CD14-positive monocyte (primary cell): ENCODE measurements around the gene LYVE1. TPM values are rescaled to one million over a fixed set of nuclear protein-coding genes. Genes with fewer than 3 reads are reported as not detected.

Experiments used
- DNase-seq, 3 donors: peaks; one replicate each; pipeline ENCODE4 v3.0.0-alpha.2; 2011 to 2022
- H2AFZ ChIP-seq: 2 replicates; pipeline ENCODE4 v1.6.0; 2012; ENCODE audit warnings: mild to moderate bottlenecking, low read depth, low read length, inconsistent platforms; ENCODE audit not compliant: insufficient read depth, poor library complexity, severe bottlenecking
- H3K27ac ChIP-seq, 2 donors: 1 replicate in 1 of 2; 2 replicates in 1 of 2; pipeline ENCODE4 v1.5.1; 2012 to 2013; ENCODE audit warnings: low read length in 2 of 2, control low read depth in 1 of 2, inconsistent platforms in 1 of 2, low read depth in 1 of 2, mild to moderate bottlenecking in 1 of 2
- H3K27me3 ChIP-seq, 2 donors: one replicate each; pipeline versions ENCODE4 v1.6.0 to v1.6.1; 2011 to 2013; ENCODE audit warnings: low read length in 2 of 2; ENCODE audit not compliant: control insufficient read depth in 2 of 2, insufficient read depth in 2 of 2
- H3K36me3 ChIP-seq, 2 donors: replicated peaks in 1 of 2; 1 replicate in 1 of 2; 2 replicates in 1 of 2; pipeline versions ENCODE4 v1.5.1 to v1.6.1; 2012 to 2013; ENCODE audit warnings: low read length in 2 of 2, control low read depth in 1 of 2, inconsistent platforms in 1 of 2, mild to moderate bottlenecking in 1 of 2; ENCODE audit not compliant: insufficient read depth in 2 of 2, control insufficient read depth in 1 of 2
- H3K4me1 ChIP-seq, 2 donors: 1 replicate in 1 of 2; 2 replicates in 1 of 2; pipeline versions ENCODE4 v1.5.1 to v1.6.1; 2012 to 2013; ENCODE audit warnings: low read length in 2 of 2, control low read depth in 1 of 2, inconsistent platforms in 1 of 2, mild to moderate bottlenecking in 1 of 2, moderate library complexity in 1 of 2; ENCODE audit not compliant: insufficient read depth in 2 of 2, control insufficient read depth in 1 of 2
- H3K4me2 ChIP-seq: replicated peaks from 2 replicates; pipeline ENCODE3; 2012; ENCODE audit warnings: low read length, moderate library complexity, mild to moderate bottlenecking; ENCODE audit not compliant: poor library complexity, severe bottlenecking; ENCODE audit errors: extremely low read depth
- H3K4me3 ChIP-seq, 3 experiments: fragments of 200-600 bp in 1 of 3; sonication (generic) in 1 of 3; replicated peaks in 1 of 3; 1 replicate in 2 of 3; 2 replicates in 1 of 3; pipeline ENCODE4 v1.5.1; 2011 to 2013; ENCODE audit warnings: low read length in 3 of 3, mild to moderate bottlenecking in 3 of 3, control low read depth in 2 of 3, low read depth in 2 of 3, inconsistent platforms in 1 of 3, moderate library complexity in 1 of 3
- H3K79me2 ChIP-seq: 2 replicates; pipeline ENCODE4 v1.6.0; 2012; ENCODE audit warnings: mild to moderate bottlenecking, control low read depth, inconsistent platforms, low read length, moderate library complexity; ENCODE audit not compliant: insufficient read depth
- H3K9ac ChIP-seq: 2 replicates; pipeline ENCODE4 v1.6.0; 2017; ENCODE audit warnings: low read length, mild to moderate bottlenecking; ENCODE audit not compliant: insufficient read depth, poor library complexity, severe bottlenecking
- H3K9me3 ChIP-seq, 2 donors: replicated peaks in 1 of 2; 1 replicate in 1 of 2; 2 replicates in 1 of 2; pipeline versions ENCODE4 v1.5.1 to v1.6.1; 2012 to 2013; ENCODE audit warnings: low read length in 2 of 2, control low read depth in 1 of 2; ENCODE audit not compliant: control insufficient read depth in 1 of 2, insufficient read depth in 1 of 2
- H4K20me1 ChIP-seq: 2 replicates; pipeline ENCODE4 v1.6.0; 2012; ENCODE audit warnings: mild to moderate bottlenecking, low read length, control low read depth, moderate library complexity; ENCODE audit not compliant: insufficient read depth
- H3K27ac Mint-ChIP-seq, 7 donors: one replicate each; pipeline ENCODE4 v1.8.0; 2020; ENCODE audit warnings: mild to moderate bottlenecking in 7 of 7, mixed read lengths in 7 of 7, moderate library complexity in 6 of 7, inconsistent platforms in 2 of 7
- H3K27me3 Mint-ChIP-seq, 3 donors: one replicate each; pipeline ENCODE4 v1.8.0; 2021 to 2022; ENCODE audit warnings: low read depth in 3 of 3, mild to moderate bottlenecking in 3 of 3, mixed read lengths in 3 of 3, moderate library complexity in 3 of 3, inconsistent platforms in 1 of 3
- H3K36me3 Mint-ChIP-seq, 2 donors: one replicate each; pipeline ENCODE4 v1.8.0; 2020; ENCODE audit warnings: mixed read lengths in 2 of 2, inconsistent platforms in 1 of 2, mild to moderate bottlenecking in 1 of 2
- H3K4me1 Mint-ChIP-seq: one replicate; pipeline ENCODE4 v1.8.0; 2020; ENCODE audit warnings: mild to moderate bottlenecking, mixed read lengths
- H3K4me3 Mint-ChIP-seq, 2 donors: one replicate each; pipeline ENCODE4 v1.8.0; 2020; ENCODE audit warnings: mild to moderate bottlenecking in 2 of 2, mixed read lengths in 2 of 2, moderate library complexity in 1 of 2
- H3K9me3 Mint-ChIP-seq, 7 donors: one replicate each; pipeline ENCODE4 v1.8.0; 2020 to 2022; ENCODE audit warnings: mixed read lengths in 7 of 7, mild to moderate bottlenecking in 6 of 7, moderate library complexity in 6 of 7, inconsistent platforms in 2 of 7
- CTCF ChIP-seq: fragments of 200-600 bp; IDR thresholded peaks from one replicate; pipeline ENCODE4 v1.8.0; 2022; ENCODE audit warnings: antibody characterized with exemption, mild to moderate bottlenecking
- WGBS: methylation state at CpG from one replicate; pipeline ENCODE4 v1.1.5; 2013; ENCODE audit warnings: missing lambda C conversion rate; ENCODE audit not compliant: insufficient coverage; 5-methylcytosine and 5-hydroxymethylcytosine counted together
- intact Hi-C, 2 donors: fragments of 100-400 bp; cut with micrococcal nuclease; formaldehyde crosslinking; loops; one replicate each; pipeline versions ENCODE4 v1.15.0 to v1.15.1; 2023
- polyA plus RNA-seq, 3 donors: library from polyadenylated mRNA; depleted of rRNA in 1 of 3; unstranded in 2 of 3; stranded (reverse) in 1 of 3; fragments of 300-500 nt in 2 of 3; fragments of >200 nt in 1 of 3; fragmentation: Illumina TruSeq in 2 of 3; gene quantifications; 1 replicate in 2 of 3; 2 replicates in 1 of 3; pipeline ENCODE4 v1.2.3, GENCODE V29; 2012 to 2021

Gene LYVE1
- polyA plus RNA-seq, 3 donors, result 0.07 to 0.31 TPM; not detected in 1

- H3K4me1 ChIP-seq, result peaks cover 59 to 60% of the 10 kb centered on the region in 2 donors
- H2AFZ ChIP-seq, result no peak overlapping the region
- Mint-ChIP-seq H3K27ac (peak overlapping the region; percentile 76 to 97 (median 92)), H3K4me1 (peaks cover 59% of the 10 kb centered on the region), H3K27me3 (peaks cover 2 to 3% (median 2%) of the 10 kb centered on the region in 3 donors), H3K9me3 (peaks cover 0 to 3% (median 0%) of the 10 kb centered on the region in 7 donors), H3K36me3 (peaks cover 20 to 23% of the 10 kb centered on the region in 2 donors), H3K4me3 (peak overlapping the region; percentile 35 to 46)
- peak overlapping the region; percentile 60 to 81 for H3K27ac ChIP-seq
- H3K4me2 ChIP-seq, result peak overlapping the region; percentile 61
- H3K9me3 ChIP-seq, result no peaks in the 10 kb centered on the region
- H4K20me1 ChIP-seq, result no peaks in the 10 kb centered on the region
- DNase-seq, result peak; percentile 94 to 99 (median 97)
- WGBS, result 0% methylated on average over 4 of the region's 4 CpGs
- H3K36me3 ChIP-seq, result peaks cover 0 to under 1% of the 10 kb centered on the region in 2 donors
- no peak overlapping the region for H3K9ac ChIP-seq
- H3K27me3 ChIP-seq, result no peaks in the 10 kb centered on the region
- H3K79me2 ChIP-seq, result no peaks in the 10 kb centered on the region
- TF ChIP-seq CTCF, result no peak
- H3K4me3 ChIP-seq, result peak overlapping the region in 1 of 3 experiments; percentile 59
- intact Hi-C loops, result loop anchor here (5.0 kb wide), 2 partner anchors 39 to 41 kb away; partner anchors contain the start of gene RNF141 (in 1 of the 2)
Measured at GRCh38 chr11:10581481-10582019, 13.1 kb upstream of the LYVE1 start.

GRCh38 chr11:10580623-10581022 is 12.2 kb upstream of the LYVE1 start:
- Mint-ChIP-seq H3K36me3 (peaks cover 27 to 31% of the 10 kb centered on the region in 2 donors), H3K4me1 (peaks cover 59% of the 10 kb centered on the region), H3K27ac (peak overlapping the region; percentile 76 to 97 (median 92)), H3K9me3 (peaks cover 0 to 3% (median 0%) of the 10 kb centered on the region in 7 donors), H3K4me3 (no peak overlapping the region), H3K27me3 (peaks cover 2 to 5% (median 3%) of the 10 kb centered on the region in 3 donors)
- TF ChIP-seq CTCF, result no peak
- DNase-seq, result peak in 1 of 3 donors; percentile 22
- peaks cover 59 to 60% of the 10 kb centered on the region in 2 donors for H3K4me1 ChIP-seq
- peak overlapping the region; percentile 60 to 81 for H3K27ac ChIP-seq
- no peaks in the 10 kb centered on the region for H4K20me1 ChIP-seq
- peak overlapping the region; percentile 61 for H3K4me2 ChIP-seq
- peaks cover 6 to 10% of the 10 kb centered on the region in 2 donors for H3K36me3 ChIP-seq
- 82% methylated on average over 2 of the region's 4 CpGs for WGBS
- H3K27me3 ChIP-seq, result no peaks in the 10 kb centered on the region
- no peak overlapping the region for H3K9ac ChIP-seq
- H2AFZ ChIP-seq, result no peak overlapping the region
- no peaks in the 10 kb centered on the region for H3K79me2 ChIP-seq
- H3K4me3 ChIP-seq, result peak overlapping the region in 1 of 3 experiments; percentile 59
- no peaks in the 10 kb centered on the region for H3K9me3 ChIP-seq
- intact Hi-C loops, result loop anchor here (5.0 kb wide), 2 partner anchors 38 to 42 kb away; partner anchors contain the start of gene RNF141 (in 1 of the 2)
